Right lobe of liver (tissue), 4 donors: Measurements from ENCODE around the gene CLDND2.

Experiments used
- CTCF ChIP-seq, 4 donors: fragments of 200-600 bp in 3 of 4; fragments of 450-650 bp in 1 of 4; IDR thresholded peaks; one replicate each; pipeline versions ENCODE4 v1.5.1 to v1.8.0; 2016 to 2022; ENCODE audit warnings: antibody characterized with exemption in 4 of 4, mild to moderate bottlenecking in 2 of 4
- POLR2A ChIP-seq: fragments of 450-650 bp; IDR thresholded peaks from one replicate; pipeline ENCODE4 v1.6.1; 2017; ENCODE audit warnings: antibody characterized with exemption, mild to moderate bottlenecking
- donor health status: DM: no; HTN: no; CAD: no.
- donor health status: DM: no; HTN: no; CAD: no.
- donor health status: DM: no; HTN: yes; CAD: no.

GRCh38 chr19:51324167-51324481 lies 44.7 kb downstream of the CLDND2 start:
- TF ChIP-seq CTCF (IDR thresholded peaks at IDR 0.05) = no peak
- TF ChIP-seq POLR2A = no peak
